Cerebellar cortex (tissue), 1 donor: ENCODE data around the gene SCUBE3.

Experiments used
- DNase-seq: peaks from one replicate; pipeline ENCODE4 v3.0.0-alpha.2; 2015; ENCODE audit warnings: low spot score

SCUBE3 gene

GRCh38 chr6:35272005-35272404 lies 58.2 kb downstream of the SCUBE3 start:
- DNase-seq, result no peak

GRCh38 chr6:35273822-35274559 lies 60.2 kb downstream of the SCUBE3 start:
- DNase-seq, result no peak

GRCh38 chr6:35275744-35276260 lies 62.0 kb downstream of the SCUBE3 start:
- DNase-seq, result no peak

GRCh38 chr6:35278708-35279107 lies 65.0 kb downstream of the SCUBE3 start:
- DNase-seq, result no peak

- DNase-seq, result no peak
Measured at GRCh38 chr6:35280903-35281302, 67.1 kb downstream of the SCUBE3 start.

- no peak for DNase-seq
Measured at GRCh38 chr6:35282472-35282871, 68.7 kb downstream of the SCUBE3 start.

- DNase-seq, result no peak
Measured at GRCh38 chr6:35283361-35283760, 69.6 kb downstream of the SCUBE3 start.

GRCh38 chr6:35287671-35288396 lies 74.1 kb downstream of the SCUBE3 start:
- DNase-seq, result no peak

GRCh38 chr6:35288834-35289233 lies 75.1 kb downstream of the SCUBE3 start:
- no peak for DNase-seq

GRCh38 chr6:35291491-35291890 lies 77.7 kb downstream of the SCUBE3 start:
- no peak for DNase-seq

- no peak for DNase-seq
Measured at GRCh38 chr6:35292494-35292893, 78.7 kb downstream of the SCUBE3 start.

- no peak for DNase-seq
Measured at GRCh38 chr6:35293681-35294080, 79.9 kb downstream of the SCUBE3 start.

GRCh38 chr6:35294308-35294945 lies 80.7 kb downstream of the SCUBE3 start:
- peak; percentile 70 for DNase-seq

GRCh38 chr6:35295036-35295435 lies 81.3 kb downstream of the SCUBE3 start:
- DNase-seq, result no peak

GRCh38 chr6:35295521-35296315 lies 82.0 kb downstream of the SCUBE3 start:
- peak; percentile 48 for DNase-seq

GRCh38 chr6:35296931-35297600 lies 83.3 kb downstream of the SCUBE3 start:
- no peak for DNase-seq

- DNase-seq, result peak; percentile 70
Measured at GRCh38 chr6:35297601-35298481, 84.1 kb downstream of the SCUBE3 start, which contains the start of gene DEF6. Gene DEF6 (plus strand): TSS chr6:35297818. CDS start chr6:35297857, 39 bp downstream.

GRCh38 chr6:35298625-35299140 lies 84.9 kb downstream of the SCUBE3 start:
- DNase-seq, result no peak

GRCh38 chr6:35299674-35300073 lies 85.9 kb downstream of the SCUBE3 start:
- DNase-seq, result no peak

GRCh38 chr6:35300848-35301247 lies 87.1 kb downstream of the SCUBE3 start:
- no peak for DNase-seq
